GM23338 (cell line): ENCODE measurements around the gene RGS7. TPM values are rescaled to one million over a fixed set of nuclear protein-coding genes. Genes with fewer than 3 reads are reported as not detected.

Source experiments
- ATAC-seq: fragments of 200-7000 bp; cut with Tn5 transposase; 3 replicates; pipeline ENCODE4 v1.9.1; 2020
- DNase-seq: peaks from one replicate; pipeline ENCODE4 v3.0.0-alpha.2; 2015; ENCODE audit warnings: low spot score
- H2AFZ ChIP-seq: fragments of 200-600 bp; sonication (generic); 2 replicates; pipeline ENCODE4 v1.8.0; 2016; ENCODE audit warnings: antibody characterized with exemption, mild to moderate bottlenecking, moderate library complexity
- H3F3A ChIP-seq: fragments of 200-600 bp; sonication (generic); replicated peaks from 2 replicates; pipeline ENCODE4 v1.8.0; 2017; ENCODE audit warnings: antibody characterized with exemption, mixed run types, low read depth
- H3K27ac ChIP-seq: fragments of 200-600 bp; sonication (generic); 2 replicates; pipeline ENCODE4 v1.6.1; 2016; ENCODE audit warnings: low read depth
- H3K27me3 ChIP-seq: fragments of 200-600 bp; sonication (generic); 2 replicates; pipeline ENCODE4 v1.8.0; 2016; ENCODE audit warnings: mild to moderate bottlenecking, mixed run types, moderate library complexity; ENCODE audit not compliant: insufficient read depth
- H3K36me3 ChIP-seq: fragments of 200-600 bp; sonication (generic); 2 replicates; pipeline ENCODE4 v1.8.0; 2016; ENCODE audit warnings: mild to moderate bottlenecking; ENCODE audit not compliant: insufficient read depth
- H3K4me1 ChIP-seq: fragments of 200-600 bp; sonication (generic); 2 replicates; pipeline ENCODE4 v1.8.0; 2016; ENCODE audit warnings: mild to moderate bottlenecking, moderate library complexity; ENCODE audit not compliant: insufficient read depth
- H3K4me2 ChIP-seq: fragments of 200-600 bp; sonication (generic); 2 replicates; pipeline ENCODE4 v1.7.1; 2017; ENCODE audit warnings: mixed run types
- H3K4me3 ChIP-seq: fragments of 200-600 bp; sonication (generic); 2 replicates; pipeline ENCODE4 v1.6.1; 2016; ENCODE audit warnings: mixed run types
- H3K79me2 ChIP-seq: fragments of 200-600 bp; sonication (generic); replicated peaks from 2 replicates; pipeline ENCODE4 v1.8.0; 2017; ENCODE audit warnings: mild to moderate bottlenecking; ENCODE audit not compliant: insufficient read depth
- H3K9me2 ChIP-seq: fragments of 200-600 bp; sonication (generic); 2 replicates; pipeline ENCODE4 v1.8.0; 2017; ENCODE audit not compliant: insufficient read depth
- H4K20me1 ChIP-seq: fragments of 200-600 bp; sonication (generic); replicated peaks from 2 replicates; pipeline ENCODE4 v1.8.0; 2017; ENCODE audit warnings: mild to moderate bottlenecking; ENCODE audit not compliant: insufficient read depth
- H3K27ac Mint-ChIP-seq: 2 replicates; pipeline ENCODE4 v1.8.0; 2020; ENCODE audit warnings: inconsistent platforms, mild to moderate bottlenecking, moderate library complexity, mixed read lengths
- H3K27me3 Mint-ChIP-seq: 3 replicates; pipeline ENCODE4 v1.8.0; 2022; ENCODE audit warnings: low read depth, mild to moderate bottlenecking, moderate library complexity, mixed read lengths, inconsistent platforms; ENCODE audit not compliant: insufficient read depth, poor library complexity
- H3K36me3 Mint-ChIP-seq: 3 replicates; pipeline ENCODE4 v1.8.0; 2021; ENCODE audit warnings: low read depth, mild to moderate bottlenecking, inconsistent platforms, moderate library complexity, mixed read lengths
- H3K4me1 Mint-ChIP-seq: 3 replicates; pipeline ENCODE4 v1.8.0; 2020; ENCODE audit warnings: mild to moderate bottlenecking, inconsistent platforms, mixed read lengths
- H3K4me3 Mint-ChIP-seq: 3 replicates; pipeline ENCODE4 v1.8.0; 2021; ENCODE audit warnings: moderate library complexity, mild to moderate bottlenecking, inconsistent platforms, mixed read lengths
- H3K9me3 Mint-ChIP-seq: 3 replicates; pipeline ENCODE4 v1.8.0; 2020; ENCODE audit warnings: moderate library complexity, mild to moderate bottlenecking, inconsistent platforms, mixed read lengths
- CTCF ChIP-seq, 2 experiments: fragments of 200-600 bp in 1 of 2; sonication (generic) in 1 of 2; conservative IDR thresholded peaks; 2 replicates each; pipeline versions ENCODE4 v1.5.1 to v1.6.1; 2016 to 2017; ENCODE audit warnings: antibody characterized with exemption in 2 of 2, low read depth in 2 of 2, mild to moderate bottlenecking in 2 of 2, moderate library complexity in 1 of 2
- ETS1 ChIP-seq: IDR thresholded peaks from 2 replicates; pipeline ENCODE4 v1.6.1; 2016; ENCODE audit warnings: antibody characterized with exemption
- EZH2 ChIP-seq: fragments of 200-600 bp; sonication (generic); IDR thresholded peaks from one replicate; pipeline ENCODE4 v1.8.0; 2017; ENCODE audit warnings: antibody characterized with exemption, mild to moderate bottlenecking, low read depth; ENCODE audit not compliant: unreplicated experiment
- JUNB ChIP-seq: IDR thresholded peaks from one replicate; pipeline ENCODE4 v1.6.1; 2016; ENCODE audit warnings: antibody characterized with exemption; ENCODE audit not compliant: unreplicated experiment
- POLR2AphosphoS5 ChIP-seq: IDR thresholded peaks from 2 replicates; pipeline ENCODE4 v1.6.1; 2016; ENCODE audit warnings: antibody characterized with exemption, low read depth
- REST ChIP-seq: IDR thresholded peaks from one replicate; pipeline ENCODE4 v1.6.1; 2018; ENCODE audit warnings: antibody characterized with exemption; ENCODE audit not compliant: unreplicated experiment
- STAT1 ChIP-seq: IDR thresholded peaks from one replicate; pipeline ENCODE4 v1.6.1; 2016; ENCODE audit warnings: antibody characterized with exemption; ENCODE audit not compliant: unreplicated experiment
- ZNF331 ChIP-seq: fragments of 250-450 bp; sonication (Bioruptor Pico); IDR thresholded peaks from 2 replicates; pipeline ENCODE4 v1.5.0; 2020; ENCODE audit warnings: low read depth, mild to moderate bottlenecking, moderate library complexity
- microRNA counts: library from miRNA; unstranded; fragments of <30 nt; microRNA quantifications from one replicate; lab custom pipeline; 2017
- microRNA-seq: library from miRNA; unstranded; fragments of <30 nt; microRNA quantifications from one replicate; pipeline ENCODE4, GENCODE V29; 2017
- polyA plus RNA-seq: library from polyadenylated mRNA; unstranded; fragments of >200 nt; fragmentation: Nextera tagmentation; extraction: Ambion mirVana; gene quantifications from 2 replicates; pipeline ENCODE4 v1.2.1, GENCODE V29; 2016
- small RNA-seq: library from RNA; depleted of rRNA; stranded (forward); fragments of <200 nt; gene quantifications from one replicate; pipeline ENCODE3, GENCODE V24; 2014; ENCODE audit warnings: low replicate concordance
- total RNA-seq: library from RNA; depleted of rRNA; stranded (reverse); fragments of >200 nt; shearing (Covaris generic); gene quantifications from 2 replicates; pipeline ENCODE4 v1.2.3, GENCODE V29; 2014; rRNA removed

RGS7 gene
- total and polyA plus RNA-seq, 2 experiments from 2014 or later: 2.0 to 2.2 TPM

GRCh38 chr1:240734001-240734400 lies 623.0 kb downstream of the RGS7 start:
- peaks cover 6% of the 10 kb centered on the region; the same call in 2 of the 3 replicates for H3K4me1 Mint-ChIP-seq
- H3K27ac Mint-ChIP-seq: no peak overlapping the region
- Histone ChIP-seq H3K27me3 (no peaks in the 10 kb centered on the region), H3K4me2 (no peak overlapping the region), H3K4me1 (peaks cover 7% of the 10 kb centered on the region; the same call in 1 of the 2 replicates), H3K27ac (no peak overlapping the region), H3F3A (no peaks in the 10 kb centered on the region), H2AFZ (no peak overlapping the region), H3K9me2 (no peaks in the 10 kb centered on the region), H3K4me3 (no peak overlapping the region), H3K79me2 (no peaks in the 10 kb centered on the region), H4K20me1 (no peaks in the 10 kb centered on the region), H3K36me3 (no peaks in the 10 kb centered on the region)
- peaks cover 6% of the 10 kb centered on the region for H3K27me3 Mint-ChIP-seq
- ATAC-seq (no peak), DNase-seq (no peak)
- no peaks in the 10 kb centered on the region for H3K36me3 Mint-ChIP-seq
- H3K4me3 Mint-ChIP-seq: no peak overlapping the region
- H3K9me3 Mint-ChIP-seq: no peaks in the 10 kb centered on the region
- TF ChIP-seq ETS1: no peak
- no peak for TF ChIP-seq STAT1
- TF ChIP-seq EZH2: no peak
- no peak for TF ChIP-seq ZNF331
- TF ChIP-seq REST: no peak
- TF ChIP-seq JUNB: no peak

- TF ChIP-seq CTCF (conservative IDR thresholded peaks at IDR 0.05; ENCODE audit: low read depth in 2 of 2): peak; percentile 84 to 88
- no peak for TF ChIP-seq POLR2AphosphoS5
- peaks cover 6% of the 10 kb centered on the region; the same call in 2 of the 3 replicates for H3K4me1 Mint-ChIP-seq
- ATAC-seq: peak; percentile 96
- no peaks in the 10 kb centered on the region for H3K36me3 ChIP-seq
- no peak overlapping the region for H3K27ac Mint-ChIP-seq
- H3K36me3 Mint-ChIP-seq: no peaks in the 10 kb centered on the region
- no peaks in the 10 kb centered on the region for H3K27me3 ChIP-seq
- H4K20me1 ChIP-seq: no peaks in the 10 kb centered on the region
- no peak overlapping the region for H3K4me2 ChIP-seq
- peak; percentile 88 for DNase-seq
- H3K9me3 Mint-ChIP-seq: no peaks in the 10 kb centered on the region
- H3K27ac ChIP-seq: no peak overlapping the region
- H3K4me1 ChIP-seq: peaks cover 7% of the 10 kb centered on the region; the same call in 1 of the 2 replicates
- no peak overlapping the region for H3K4me3 ChIP-seq
- 0 out of 2 replicates have a peak, but pooled peaks cover 2% of the 10 kb centered on the region for H3K9me2 ChIP-seq
- H2AFZ ChIP-seq: no peak overlapping the region
- no peaks in the 10 kb centered on the region for H3F3A ChIP-seq
- H3K4me3 Mint-ChIP-seq: no peak overlapping the region
- H3K27me3 Mint-ChIP-seq: peaks cover 6% of the 10 kb centered on the region
- H3K79me2 ChIP-seq: no peaks in the 10 kb centered on the region
Observed at GRCh38 chr1:240732390-240732789, 624.6 kb downstream of the RGS7 start.

MicroRNAs within 50 kb of the gene (microRNA counts, 767-probe panel; counts per million panel counts)
- microRNA hsa-miR-3123 (lab: Ali Mortazavi, UCI): not detected

Small RNA genes lying within 50 kb of the gene (microRNA-seq; reads per million reads assigned to microRNA genes)
- gene MIR3123: not detected

Small RNA genes lying within 50 kb of the gene (small RNA-seq; reads per million reads assigned to genes)
- not detected for gene MIR3123

Other genes starting within 250 kb of the RGS7 start
- gene FH, start 162.6 kb upstream of the RGS7 start, total RNA-seq: 66.3 and 69.8 TPM in 2 replicates
- 52.4 and 56.2 TPM in 2 replicates for gene FH, start 162.6 kb upstream of the RGS7 start, polyA plus RNA-seq
- not detected in 2 replicates for gene KMO, start 175.2 kb upstream of the RGS7 start, total RNA-seq
- 0.05 TPM in 1 of 2 replicates, not detected in the other for gene KMO, start 175.2 kb upstream of the RGS7 start, polyA plus RNA-seq